Measurements from ENCODE around the gene MYL4.

Gene MYL4

DNA sequence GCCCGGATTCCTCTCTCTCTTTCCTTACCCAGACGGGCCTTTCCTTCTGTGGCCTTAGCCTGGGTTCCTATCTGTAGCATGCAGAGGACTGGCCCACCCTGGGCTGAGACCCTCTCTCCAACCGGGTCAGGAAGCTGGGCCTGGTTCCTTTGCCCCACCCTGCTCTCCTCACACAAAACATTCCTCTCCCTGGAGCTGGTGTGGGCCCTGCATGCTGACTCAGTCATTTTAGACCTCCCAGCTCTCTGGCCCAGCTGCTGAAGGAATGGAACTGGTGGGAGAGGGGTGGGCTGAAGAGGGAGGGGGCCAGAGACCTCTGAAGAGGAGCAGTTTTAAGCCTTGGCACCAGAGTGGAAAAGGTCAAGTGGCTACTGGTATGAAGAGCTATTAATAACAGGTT, 957 bp downstream of the MYL4 start:
- no peaks in the 10 kb centered on the region for H3K27me3 ChIP-seq (ENCODE audit: insufficient read depth, poor library complexity, severe bottlenecking)
- H3K4me3 ChIP-seq (replicated peaks; ENCODE audit: insufficient read depth, low read length), result no peak overlapping the region
- no peak for DNase-seq (ENCODE audit: low read depth in 1 of 2, low spot score in 1 of 2)
- no peak overlapping the region for H3K27ac ChIP-seq (replicated peaks)
- TF ChIP-seq, protein P1, sequence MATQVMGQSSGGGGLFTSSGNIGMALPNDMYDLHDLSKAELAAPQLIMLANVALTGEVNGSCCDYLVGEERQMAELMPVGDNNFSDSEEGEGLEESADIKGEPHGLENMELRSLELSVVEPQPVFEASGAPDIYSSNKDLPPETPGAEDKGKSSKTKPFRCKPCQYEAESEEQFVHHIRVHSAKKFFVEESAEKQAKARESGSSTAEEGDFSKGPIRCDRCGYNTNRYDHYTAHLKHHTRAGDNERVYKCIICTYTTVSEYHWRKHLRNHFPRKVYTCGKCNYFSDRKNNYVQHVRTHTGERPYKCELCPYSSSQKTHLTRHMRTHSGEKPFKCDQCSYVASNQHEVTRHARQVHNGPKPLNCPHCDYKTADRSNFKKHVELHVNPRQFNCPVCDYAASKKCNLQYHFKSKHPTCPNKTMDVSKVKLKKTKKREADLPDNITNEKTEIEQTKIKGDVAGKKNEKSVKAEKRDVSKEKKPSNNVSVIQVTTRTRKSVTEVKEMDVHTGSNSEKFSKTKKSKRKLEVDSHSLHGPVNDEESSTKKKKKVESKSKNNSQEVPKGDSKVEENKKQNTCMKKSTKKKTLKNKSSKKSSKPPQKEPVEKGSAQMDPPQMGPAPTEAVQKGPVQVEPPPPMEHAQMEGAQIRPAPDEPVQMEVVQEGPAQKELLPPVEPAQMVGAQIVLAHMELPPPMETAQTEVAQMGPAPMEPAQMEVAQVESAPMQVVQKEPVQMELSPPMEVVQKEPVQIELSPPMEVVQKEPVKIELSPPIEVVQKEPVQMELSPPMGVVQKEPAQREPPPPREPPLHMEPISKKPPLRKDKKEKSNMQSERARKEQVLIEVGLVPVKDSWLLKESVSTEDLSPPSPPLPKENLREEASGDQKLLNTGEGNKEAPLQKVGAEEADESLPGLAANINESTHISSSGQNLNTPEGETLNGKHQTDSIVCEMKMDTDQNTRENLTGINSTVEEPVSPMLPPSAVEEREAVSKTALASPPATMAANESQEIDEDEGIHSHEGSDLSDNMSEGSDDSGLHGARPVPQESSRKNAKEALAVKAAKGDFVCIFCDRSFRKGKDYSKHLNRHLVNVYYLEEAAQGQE (IDR thresholded peaks at IDR 0.05; ENCODE audit: insufficient replicate concordance, low read depth), result no peak
- no peak for TF ChIP-seq POLR2AphosphoS5 (IDR thresholded peaks at IDR 0.05; ENCODE audit: low read depth)
- TF ChIP-seq, protein P2, sequence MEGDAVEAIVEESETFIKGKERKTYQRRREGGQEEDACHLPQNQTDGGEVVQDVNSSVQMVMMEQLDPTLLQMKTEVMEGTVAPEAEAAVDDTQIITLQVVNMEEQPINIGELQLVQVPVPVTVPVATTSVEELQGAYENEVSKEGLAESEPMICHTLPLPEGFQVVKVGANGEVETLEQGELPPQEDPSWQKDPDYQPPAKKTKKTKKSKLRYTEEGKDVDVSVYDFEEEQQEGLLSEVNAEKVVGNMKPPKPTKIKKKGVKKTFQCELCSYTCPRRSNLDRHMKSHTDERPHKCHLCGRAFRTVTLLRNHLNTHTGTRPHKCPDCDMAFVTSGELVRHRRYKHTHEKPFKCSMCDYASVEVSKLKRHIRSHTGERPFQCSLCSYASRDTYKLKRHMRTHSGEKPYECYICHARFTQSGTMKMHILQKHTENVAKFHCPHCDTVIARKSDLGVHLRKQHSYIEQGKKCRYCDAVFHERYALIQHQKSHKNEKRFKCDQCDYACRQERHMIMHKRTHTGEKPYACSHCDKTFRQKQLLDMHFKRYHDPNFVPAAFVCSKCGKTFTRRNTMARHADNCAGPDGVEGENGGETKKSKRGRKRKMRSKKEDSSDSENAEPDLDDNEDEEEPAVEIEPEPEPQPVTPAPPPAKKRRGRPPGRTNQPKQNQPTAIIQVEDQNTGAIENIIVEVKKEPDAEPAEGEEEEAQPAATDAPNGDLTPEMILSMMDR (IDR thresholded peaks at IDR 0.05; ENCODE audit: insufficient read depth, low read length), result no peak

DNA sequence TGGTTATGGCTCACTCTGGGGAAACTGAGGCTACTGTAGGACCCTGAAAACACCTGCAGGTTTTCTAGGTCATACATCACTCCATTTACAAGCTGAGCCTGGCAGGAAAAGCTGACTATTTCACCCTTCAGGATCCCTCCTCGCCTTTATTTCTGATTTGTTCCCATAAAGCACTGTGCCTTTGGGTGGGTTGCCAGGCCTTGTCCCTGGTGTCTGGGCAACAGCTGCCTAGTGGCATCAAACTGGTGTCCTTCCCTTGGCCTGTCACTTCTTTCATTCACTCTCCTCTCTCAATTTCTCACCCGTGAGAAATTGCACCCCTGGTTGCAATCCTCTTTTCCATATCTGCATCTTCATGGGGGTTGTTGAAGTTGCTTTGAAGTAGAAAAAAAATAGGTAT, 1.6 kb downstream of the MYL4 start:
- no peak for DNase-seq (ENCODE audit: low read depth in 1 of 2, low spot score in 1 of 2)
- Histone ChIP-seq H3K27ac (replicated peaks) (no peak overlapping the region), H3K4me3 (replicated peaks; ENCODE audit: insufficient read depth, low read length) (no peak overlapping the region), H3K27me3 (ENCODE audit: insufficient read depth, poor library complexity, severe bottlenecking) (no peaks in the 10 kb centered on the region)
- TF ChIP-seq, protein P2 (IDR thresholded peaks at IDR 0.05; ENCODE audit: insufficient read depth, low read length), result no peak
- TF ChIP-seq, protein P1 (IDR thresholded peaks at IDR 0.05; ENCODE audit: insufficient replicate concordance, low read depth), result no peak
- TF ChIP-seq POLR2AphosphoS5 (IDR thresholded peaks at IDR 0.05; ENCODE audit: low read depth), result no peak
- TF ChIP-seq GABPA (IDR thresholded peaks at IDR 0.05; ENCODE audit: low read depth), result no peak
- TF ChIP-seq SPI1 (IDR thresholded peaks at IDR 0.05; ENCODE audit: borderline replicate concordance, low read depth), result no peak

DNA sequence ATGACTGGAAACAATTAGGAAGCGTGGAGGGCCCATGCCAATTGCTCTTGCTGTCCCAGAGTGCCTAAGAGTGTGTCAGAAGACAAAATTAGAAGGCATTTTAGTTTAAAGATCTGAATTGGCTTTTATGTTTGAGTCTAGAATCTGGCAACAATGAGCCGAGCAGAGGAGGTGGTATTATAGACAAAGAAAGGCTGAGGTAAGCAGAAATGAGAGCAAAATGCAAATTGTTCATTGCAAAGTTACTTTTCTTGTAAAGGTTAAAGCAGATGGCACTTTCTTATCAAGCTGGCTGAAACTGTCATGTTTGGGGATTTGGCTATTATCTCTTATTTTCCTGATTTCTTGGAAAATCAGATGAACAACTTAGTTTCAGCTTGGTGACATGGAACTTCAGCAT, 3.3 kb downstream of the MYL4 start:
- Histone ChIP-seq H3K27ac (replicated peaks) (no peak overlapping the region), H3K27me3 (ENCODE audit: insufficient read depth, poor library complexity, severe bottlenecking) (no peaks in the 10 kb centered on the region), H3K4me3 (replicated peaks; ENCODE audit: insufficient read depth, low read length) (no peak overlapping the region)
- no peak for DNase-seq (ENCODE audit: low read depth in 1 of 2, low spot score in 1 of 2)
- no peak for TF ChIP-seq POLR2AphosphoS5 (IDR thresholded peaks at IDR 0.05; ENCODE audit: low read depth)
- TF ChIP-seq, protein P2 (IDR thresholded peaks at IDR 0.05; ENCODE audit: insufficient read depth, low read length), result no peak
- TF ChIP-seq SPI1 (IDR thresholded peaks at IDR 0.05; ENCODE audit: borderline replicate concordance, low read depth), result no peak
- TF ChIP-seq, protein P1 (IDR thresholded peaks at IDR 0.05; ENCODE audit: insufficient replicate concordance, low read depth), result no peak
- no peak for TF ChIP-seq GABPA (IDR thresholded peaks at IDR 0.05; ENCODE audit: low read depth)

All from HL-60 (cell line).